SK-N-SH (cell line): ENCODE measurements around the gene ATRN. TPM values are rescaled to one million over a fixed set of nuclear protein-coding genes. Genes with fewer than 3 reads are reported as not detected.

Source experiments
- CTCF ChIA-PET: fragments of 300-600, 350-600 bp; formaldehyde crosslinking; extraction: SDS; loops from one replicate; lab custom pipeline; 2021; lab: Yijun Ruan, JAX
- POLR2A ChIA-PET: fragments of 350-600 bp; sonication (Branson Sonifier 250); formaldehyde crosslinking; extraction: SDS; loops from one replicate; lab custom pipeline; 2020; ENCODE audit warnings: antibody characterized with exemption, inconsistent platforms; lab: Yijun Ruan, JAX
- DNase-seq: peaks from one replicate; pipeline ENCODE4 v3.0.0; 2012
- H2AFZ ChIP-seq: fragments of 200-600 bp; sonication (generic); 2 replicates; pipeline ENCODE4 v1.8.1; 2016; ENCODE audit warnings: antibody characterized with exemption, mild to moderate bottlenecking, low read depth
- H3F3A ChIP-seq: fragments of 200-600 bp; sonication (generic); replicated peaks from 2 replicates; pipeline ENCODE3; 2016; ENCODE audit warnings: antibody characterized with exemption, mild to moderate bottlenecking; ENCODE audit not compliant: insufficient read depth
- H3K27ac ChIP-seq, 2 experiments: fragments of 200-500 bp in 1 of 2; fragments of 200-600 bp in 1 of 2; sonication (Bioruptor generic) in 1 of 2; sonication (generic), shearing (Covaris generic) in 1 of 2; 2 replicates each; pipeline versions ENCODE4 v1.5.1 to v1.6.1; 2014 to 2016; ENCODE audit warnings: low read depth in 2 of 2, inconsistent platforms in 1 of 2, low read length in 1 of 2, mild to moderate bottlenecking in 1 of 2, mixed read lengths in 1 of 2
- H3K27me3 ChIP-seq: fragments of 200-600 bp; sonication (generic), shearing (Covaris generic); 2 replicates; pipeline ENCODE4 v1.6.1; 2016; ENCODE audit warnings: mixed run types; ENCODE audit not compliant: insufficient read depth
- H3K36me3 ChIP-seq, 2 experiments: fragments of 200-500 bp in 1 of 2; fragments of 200-600 bp in 1 of 2; sonication (Bioruptor generic) in 1 of 2; sonication (generic) in 1 of 2; replicated peaks in 1 of 2; 2 replicates each; pipeline versions ENCODE3 to v1.5.1; 2014 to 2016; ENCODE audit warnings: low read length in 1 of 2, mild to moderate bottlenecking in 1 of 2; ENCODE audit not compliant: insufficient read depth in 2 of 2, control insufficient read depth in 1 of 2
- H3K4me1 ChIP-seq, 2 experiments: fragments of 200-500 bp in 1 of 2; fragments of 200-600 bp in 1 of 2; sonication (Bioruptor generic) in 1 of 2; sonication (generic), shearing (Covaris generic) in 1 of 2; 2 replicates each; pipeline versions ENCODE4 v1.5.1 to v1.6.1; 2014 to 2016; ENCODE audit warnings: low read depth in 1 of 2, low read length in 1 of 2, mixed run types in 1 of 2; ENCODE audit not compliant: insufficient read depth in 2 of 2, control insufficient read depth in 1 of 2
- H3K4me2 ChIP-seq: fragments of 200-600 bp; sonication (generic), shearing (Covaris generic); 2 replicates; pipeline ENCODE4 v1.6.1; 2017; ENCODE audit warnings: mixed run types
- H3K4me3 ChIP-seq, 2 experiments: fragments of 200-500 bp in 1 of 2; fragments of 200-600 bp in 1 of 2; sonication (Bioruptor generic) in 1 of 2; sonication (generic), shearing (Covaris generic) in 1 of 2; 2 replicates each; pipeline versions ENCODE4 v1.5.1 to v1.8.1; 2014 to 2016; ENCODE audit warnings: low read depth in 2 of 2, inconsistent platforms in 1 of 2, low read length in 1 of 2, mild to moderate bottlenecking in 1 of 2, mixed read lengths in 1 of 2, moderate library complexity in 1 of 2
- H3K79me2 ChIP-seq: fragments of 200-600 bp; sonication (generic); 2 replicates; pipeline ENCODE4 v1.8.1; 2017; ENCODE audit warnings: mild to moderate bottlenecking; ENCODE audit not compliant: insufficient read depth
- H3K9ac ChIP-seq: fragments of 200-600 bp; sonication (generic); 2 replicates; pipeline ENCODE4 v1.6.1; 2017; ENCODE audit warnings: mixed run types
- H3K9me2 ChIP-seq: fragments of 200-600 bp; sonication (generic); 2 replicates; pipeline ENCODE4 v1.6.1; 2017; ENCODE audit warnings: mixed run types
- H3K9me3 ChIP-seq: fragments of 200-600 bp; sonication (generic); 2 replicates; pipeline ENCODE4 v1.6.1; 2017; ENCODE audit warnings: mixed run types, mild to moderate bottlenecking, moderate library complexity
- H4K20me1 ChIP-seq: fragments of 200-600 bp; sonication (generic); 2 replicates; pipeline ENCODE4 v1.6.1; 2017; ENCODE audit warnings: mild to moderate bottlenecking, mixed run types; ENCODE audit not compliant: insufficient read depth
- CHD2 ChIP-seq: fragments of 150-350 bp; IDR thresholded peaks from 2 replicates; pipeline ENCODE4 v1.6.1; 2018; ENCODE audit warnings: low read length; ENCODE audit not compliant: partially characterized antibody
- EP300 ChIP-seq, 2 experiments: IDR thresholded peaks; 2 replicates each; pipeline versions ENCODE4 v1.4.0 to v1.6.1; 2012; ENCODE audit warnings: borderline replicate concordance in 1 of 2, low read depth in 1 of 2, low read length in 1 of 2
- FOXM1 ChIP-seq: IDR thresholded peaks from 2 replicates; pipeline ENCODE4 v1.4.0; 2012; ENCODE audit warnings: low read depth, mild to moderate bottlenecking
- GABPA ChIP-seq: IDR thresholded peaks from 2 replicates; pipeline ENCODE4 v1.4.0; 2012; ENCODE audit warnings: low read depth, mild to moderate bottlenecking
- GATA2 ChIP-seq: sonication (generic); formaldehyde crosslinking; IDR thresholded peaks from 2 replicates; pipeline ENCODE4 v1.5.0; 2020; ENCODE audit warnings: mild to moderate bottlenecking, missing genetic modification reagents
- JUND ChIP-seq: IDR thresholded peaks from 2 replicates; pipeline ENCODE4 v1.4.0; 2012
- MXI1 ChIP-seq: IDR thresholded peaks from 2 replicates; pipeline ENCODE4 v1.6.1; 2012; ENCODE audit warnings: mild to moderate bottlenecking, low read depth, low read length, improper control_type of control experiment
- POLR2AphosphoS5 ChIP-seq: IDR thresholded peaks from 2 replicates; pipeline ENCODE4 v1.6.1; 2012; ENCODE audit warnings: low read depth, low read length
- RAD21 ChIP-seq: IDR thresholded peaks from 2 replicates; pipeline ENCODE4 v1.6.1; 2012; ENCODE audit warnings: mild to moderate bottlenecking, low read length
- RCOR1 ChIP-seq: fragments of 150-350 bp; IDR thresholded peaks from 2 replicates; pipeline ENCODE4 v1.6.1; 2017; ENCODE audit warnings: antibody characterized with exemption, low read length
- SIN3A ChIP-seq: IDR thresholded peaks from 2 replicates; pipeline ENCODE4 v1.6.1; 2012; ENCODE audit warnings: low read depth, mild to moderate bottlenecking, low read length, moderate library complexity, borderline replicate concordance
- SMC3 ChIP-seq: IDR thresholded peaks from 2 replicates; pipeline ENCODE4 v1.6.1; 2012; ENCODE audit warnings: low read depth, low read length, improper control_type of control experiment
- TAF1 ChIP-seq: IDR thresholded peaks from 2 replicates; pipeline ENCODE4 v1.6.1; 2012; ENCODE audit warnings: low read depth, mild to moderate bottlenecking, low read length, moderate library complexity, borderline replicate concordance
- TCF12 ChIP-seq: IDR thresholded peaks from 2 replicates; pipeline ENCODE4 v1.4.0; 2012
- WGBS: methylation state at CpG from one replicate; pipeline ENCODE4 v1.1.6; 2017; ENCODE audit warnings: low lambda C conversion rate; 5-methylcytosine and 5-hydroxymethylcytosine counted together
- polyA plus RNA-seq, 3 experiments: library from polyadenylated mRNA; depleted of rRNA; stranded (reverse); fragments of >200 nt; gene quantifications; 2 replicates each; pipeline ENCODE4 v1.2.3, GENCODE V29; 2012
- TF ChIP-seq, protein P1 (sequence below): IDR thresholded peaks from 2 replicates; pipeline ENCODE4 v1.4.0; 2012; ENCODE audit warnings: low read depth, borderline replicate concordance
- TF ChIP-seq, protein P2 (sequence below): fragments of 150-350 bp; IDR thresholded peaks from 2 replicates; pipeline ENCODE4 v1.6.1; 2016; ENCODE audit warnings: mild to moderate bottlenecking, low read depth, low read length
- TF ChIP-seq, protein P3 (sequence below): IDR thresholded peaks from 2 replicates; pipeline ENCODE4; 2012
- TF ChIP-seq, protein P4 (sequence below): fragments of 200-600 bp; sonication (generic); IDR thresholded peaks from 2 replicates; pipeline ENCODE4 v1.6.1; 2017; ENCODE audit warnings: antibody characterized with exemption, mild to moderate bottlenecking, moderate library complexity

ATRN gene
- polyA plus RNA-seq, 1 of the 3 experiments (the other 2 are of a cell fraction) = 33.8 TPM

DNA sequence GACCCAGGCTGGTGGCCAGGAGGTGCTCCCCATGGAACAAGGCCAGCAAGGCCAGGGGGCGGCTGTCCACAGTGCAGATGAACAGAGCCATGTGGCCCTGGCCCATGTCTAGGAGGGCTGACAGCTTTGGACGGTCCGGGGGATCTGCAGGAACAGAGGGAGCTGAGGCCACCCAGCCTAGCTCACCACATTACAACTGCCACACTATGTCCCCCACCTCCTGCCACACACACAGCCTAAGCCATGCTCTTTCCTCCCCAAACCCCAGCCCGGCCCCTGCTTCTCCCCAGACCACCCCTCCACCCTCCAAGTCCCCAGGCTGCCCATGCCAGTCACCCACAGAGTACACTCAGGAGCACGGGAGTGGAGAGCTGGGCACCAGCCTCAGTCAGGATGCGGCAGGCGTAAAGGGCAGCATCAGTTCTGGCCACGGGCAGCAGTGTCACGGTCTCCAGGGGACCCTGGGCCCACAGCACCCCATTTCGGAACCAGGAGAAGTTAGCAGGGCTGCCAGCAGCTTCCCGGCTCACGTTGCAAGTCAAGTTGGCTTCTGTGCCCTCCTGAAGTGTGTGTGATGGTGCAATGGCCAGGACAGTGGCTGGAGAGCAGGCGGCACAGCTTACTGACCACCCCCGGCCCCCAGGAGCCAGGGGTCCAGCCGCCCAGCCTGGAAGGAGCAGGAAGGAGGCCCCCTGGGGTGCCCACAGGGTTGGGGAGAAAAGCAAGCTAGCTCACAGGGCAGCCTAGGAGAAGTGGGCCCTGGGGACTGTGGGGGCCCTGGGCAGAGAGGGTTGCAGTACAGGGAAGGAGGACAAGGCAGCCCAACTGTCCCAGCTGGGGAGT lies 226.1 kb downstream of the ATRN start:
- 51% methylated on average over 12 of the region's 15 CpGs for WGBS
- Histone ChIP-seq H3K4me1 (no peaks in the 10 kb centered on the region), H3K4me2 (no peak overlapping the region), H3K27ac (no peak overlapping the region), H3K36me3 (no peaks in the 10 kb centered on the region), H3K79me2 (no peaks in the 10 kb centered on the region), H4K20me1 (no peaks in the 10 kb centered on the region), H3K9me2 (no peaks in the 10 kb centered on the region), H3K9me3 (no peaks in the 10 kb centered on the region)
- CTCF ChIA-PET = interaction anchor here (1.0 to 5.8 kb wide), 9 partner anchors 10 to 43 kb away, joined by 3 to 58 read pairs (median 7); no protein-coding TSS in a partner anchor
- TF ChIP-seq JUND (no peak), TCF12 (no peak), EP300 (IDR thresholded peaks at IDR 0.05; ENCODE audit: borderline replicate concordance in 1 of 2, low read depth in 1 of 2, low read length in 1 of 2) (no peak), FOXM1 (no peak), RAD21 (no peak), CHD2 (no peak), SIN3A (no peak), TAF1 (no peak), SMC3 (no peak), MXI1 (no peak), RCOR1 (no peak), POLR2AphosphoS5 (no peak), GATA2 (CRISPR knock-in tag) (no peak), GABPA (no peak)
- TF ChIP-seq, protein P1, sequence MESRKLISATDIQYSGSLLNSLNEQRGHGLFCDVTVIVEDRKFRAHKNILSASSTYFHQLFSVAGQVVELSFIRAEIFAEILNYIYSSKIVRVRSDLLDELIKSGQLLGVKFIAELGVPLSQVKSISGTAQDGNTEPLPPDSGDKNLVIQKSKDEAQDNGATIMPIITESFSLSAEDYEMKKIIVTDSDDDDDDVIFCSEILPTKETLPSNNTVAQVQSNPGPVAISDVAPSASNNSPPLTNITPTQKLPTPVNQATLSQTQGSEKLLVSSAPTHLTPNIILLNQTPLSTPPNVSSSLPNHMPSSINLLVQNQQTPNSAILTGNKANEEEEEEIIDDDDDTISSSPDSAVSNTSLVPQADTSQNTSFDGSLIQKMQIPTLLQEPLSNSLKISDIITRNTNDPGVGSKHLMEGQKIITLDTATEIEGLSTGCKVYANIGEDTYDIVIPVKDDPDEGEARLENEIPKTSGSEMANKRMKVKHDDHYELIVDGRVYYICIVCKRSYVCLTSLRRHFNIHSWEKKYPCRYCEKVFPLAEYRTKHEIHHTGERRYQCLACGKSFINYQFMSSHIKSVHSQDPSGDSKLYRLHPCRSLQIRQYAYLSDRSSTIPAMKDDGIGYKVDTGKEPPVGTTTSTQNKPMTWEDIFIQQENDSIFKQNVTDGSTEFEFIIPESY = no peak
- TF ChIP-seq, protein P2, sequence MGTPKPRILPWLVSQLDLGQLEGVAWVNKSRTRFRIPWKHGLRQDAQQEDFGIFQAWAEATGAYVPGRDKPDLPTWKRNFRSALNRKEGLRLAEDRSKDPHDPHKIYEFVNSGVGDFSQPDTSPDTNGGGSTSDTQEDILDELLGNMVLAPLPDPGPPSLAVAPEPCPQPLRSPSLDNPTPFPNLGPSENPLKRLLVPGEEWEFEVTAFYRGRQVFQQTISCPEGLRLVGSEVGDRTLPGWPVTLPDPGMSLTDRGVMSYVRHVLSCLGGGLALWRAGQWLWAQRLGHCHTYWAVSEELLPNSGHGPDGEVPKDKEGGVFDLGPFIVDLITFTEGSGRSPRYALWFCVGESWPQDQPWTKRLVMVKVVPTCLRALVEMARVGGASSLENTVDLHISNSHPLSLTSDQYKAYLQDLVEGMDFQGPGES = no peak
- TF ChIP-seq, protein P3, sequence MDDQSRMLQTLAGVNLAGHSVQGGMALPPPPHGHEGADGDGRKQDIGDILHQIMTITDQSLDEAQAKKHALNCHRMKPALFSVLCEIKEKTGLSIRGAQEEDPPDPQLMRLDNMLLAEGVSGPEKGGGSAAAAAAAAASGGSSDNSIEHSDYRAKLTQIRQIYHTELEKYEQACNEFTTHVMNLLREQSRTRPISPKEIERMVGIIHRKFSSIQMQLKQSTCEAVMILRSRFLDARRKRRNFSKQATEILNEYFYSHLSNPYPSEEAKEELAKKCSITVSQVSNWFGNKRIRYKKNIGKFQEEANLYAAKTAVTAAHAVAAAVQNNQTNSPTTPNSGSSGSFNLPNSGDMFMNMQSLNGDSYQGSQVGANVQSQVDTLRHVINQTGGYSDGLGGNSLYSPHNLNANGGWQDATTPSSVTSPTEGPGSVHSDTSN = no peak
- TF ChIP-seq, protein P4, sequence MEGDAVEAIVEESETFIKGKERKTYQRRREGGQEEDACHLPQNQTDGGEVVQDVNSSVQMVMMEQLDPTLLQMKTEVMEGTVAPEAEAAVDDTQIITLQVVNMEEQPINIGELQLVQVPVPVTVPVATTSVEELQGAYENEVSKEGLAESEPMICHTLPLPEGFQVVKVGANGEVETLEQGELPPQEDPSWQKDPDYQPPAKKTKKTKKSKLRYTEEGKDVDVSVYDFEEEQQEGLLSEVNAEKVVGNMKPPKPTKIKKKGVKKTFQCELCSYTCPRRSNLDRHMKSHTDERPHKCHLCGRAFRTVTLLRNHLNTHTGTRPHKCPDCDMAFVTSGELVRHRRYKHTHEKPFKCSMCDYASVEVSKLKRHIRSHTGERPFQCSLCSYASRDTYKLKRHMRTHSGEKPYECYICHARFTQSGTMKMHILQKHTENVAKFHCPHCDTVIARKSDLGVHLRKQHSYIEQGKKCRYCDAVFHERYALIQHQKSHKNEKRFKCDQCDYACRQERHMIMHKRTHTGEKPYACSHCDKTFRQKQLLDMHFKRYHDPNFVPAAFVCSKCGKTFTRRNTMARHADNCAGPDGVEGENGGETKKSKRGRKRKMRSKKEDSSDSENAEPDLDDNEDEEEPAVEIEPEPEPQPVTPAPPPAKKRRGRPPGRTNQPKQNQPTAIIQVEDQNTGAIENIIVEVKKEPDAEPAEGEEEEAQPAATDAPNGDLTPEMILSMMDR = no peak
- TF ChIP-seq, all 33 proteins: peak for 0
- POLR2A ChIA-PET = no interaction called here
- no peak for DNase-seq
- Histone ChIP-seq H3K27me3 (no peaks in the 10 kb centered on the region), H2AFZ (no peak overlapping the region), H3K4me3 (no peak overlapping the region), H3F3A (no peaks in the 10 kb centered on the region), H3K9ac (no peak overlapping the region)
